Activated T-cell treated with anti-CD3 and anti-CD28 coated beads, Interleukin-2, amount 50 U/mL, for 72 hours (primary cell): ENCODE results near the gene RSPH6A. TPM values are rescaled to one million over a fixed set of nuclear protein-coding genes. Genes with fewer than 3 reads are reported as not detected.

Experiments
- ATAC-seq, 2 donors: fragments of 150-1000 bp; cut with Tn5 transposase; replicated peaks in 1 of 2; 2 replicates each; pipeline ENCODE4 v1.10.0; 2021; ENCODE audit warnings: moderate library complexity in 2 of 2, mild to moderate bottlenecking in 1 of 2
- DNase-seq, 2 donors: peaks; one replicate each; pipeline ENCODE4 v3.0.0; 2021 to 2022; ENCODE audit warnings: mixed read lengths in 1 of 2
- H3K27ac Mint-ChIP-seq: one replicate; pipeline ENCODE4 v1.8.0; 2022; ENCODE audit warnings: mild to moderate bottlenecking, moderate library complexity, mixed read lengths
- H3K27me3 Mint-ChIP-seq: one replicate; pipeline ENCODE4 v1.8.0; 2022; ENCODE audit warnings: low read depth, mixed read lengths
- H3K36me3 Mint-ChIP-seq, 2 donors: one replicate each; pipeline ENCODE4 v1.8.0; 2022; ENCODE audit warnings: mixed read lengths in 2 of 2, mild to moderate bottlenecking in 1 of 2; ENCODE audit not compliant: insufficient read depth in 2 of 2
- H3K4me1 Mint-ChIP-seq: one replicate; pipeline ENCODE4 v1.8.0; 2022; ENCODE audit warnings: low read depth, mixed read lengths
- H3K4me3 Mint-ChIP-seq, 2 donors: one replicate each; pipeline ENCODE4 v1.8.0; 2022; ENCODE audit warnings: mild to moderate bottlenecking in 2 of 2, mixed read lengths in 2 of 2, moderate library complexity in 2 of 2
- H3K9me3 Mint-ChIP-seq, 2 donors: one replicate each; pipeline ENCODE4 v1.8.0; 2022; ENCODE audit warnings: mixed read lengths in 2 of 2
- total RNA-seq, 2 donors: library from RNA; stranded (reverse); gene quantifications; one replicate each; pipeline ENCODE4 v1.2.3, GENCODE V29; 2022

Gene RSPH6A
- total RNA-seq, 2 donors from 2014 or later, result 0.43 to 0.60 TPM

GRCh38 chr19:45821570-45821969 is 6.5 kb upstream of the RSPH6A start:
- ATAC-seq (no peak), DNase-seq (no peak)
- no peaks in the 10 kb centered on the region for H3K27me3 Mint-ChIP-seq
- peaks cover 3 to 11% of the 10 kb centered on the region in 2 donors for H3K36me3 Mint-ChIP-seq
- H3K4me3 Mint-ChIP-seq, result no peak overlapping the region
- H3K4me1 Mint-ChIP-seq, result peaks cover 6% of the 10 kb centered on the region
- no peak overlapping the region for H3K27ac Mint-ChIP-seq
- H3K9me3 Mint-ChIP-seq, result no peaks in the 10 kb centered on the region

- Mint-ChIP-seq H3K4me1 (peaks cover 6% of the 10 kb centered on the region), H3K27ac (no peak overlapping the region), H3K27me3 (no peaks in the 10 kb centered on the region), H3K4me3 (no peak overlapping the region), H3K9me3 (no peaks in the 10 kb centered on the region), H3K36me3 (peaks cover 3 to 11% of the 10 kb centered on the region in 2 donors)
- no peak for DNase-seq
- no peak for ATAC-seq
These were observed 6.0 kb upstream of the RSPH6A start for GRCh38 chr19:45821103-45821521.

GRCh38 chr19:45820413-45821102 is 5.5 kb upstream of the RSPH6A start:
- no peak overlapping the region for H3K4me3 Mint-ChIP-seq
- H3K27ac Mint-ChIP-seq, result no peak overlapping the region
- H3K9me3 Mint-ChIP-seq, result no peaks in the 10 kb centered on the region
- H3K36me3 Mint-ChIP-seq, result peaks cover 3 to 9% of the 10 kb centered on the region in 2 donors
- H3K27me3 Mint-ChIP-seq, result no peaks in the 10 kb centered on the region
- peaks cover 6% of the 10 kb centered on the region for H3K4me1 Mint-ChIP-seq
- no peak for ATAC-seq
- DNase-seq, result no peak

GRCh38 chr19:45819769-45820168 is 4.7 kb upstream of the RSPH6A start:
- no peaks in the 10 kb centered on the region for H3K27me3 Mint-ChIP-seq
- H3K9me3 Mint-ChIP-seq, result no peaks in the 10 kb centered on the region
- ATAC-seq (no peak), DNase-seq (no peak)
- H3K4me3 Mint-ChIP-seq, result no peak overlapping the region
- peaks cover 6% of the 10 kb centered on the region for H3K4me1 Mint-ChIP-seq
- H3K36me3 Mint-ChIP-seq, result peaks cover 3 to 7% of the 10 kb centered on the region in 2 donors
- H3K27ac Mint-ChIP-seq, result no peak overlapping the region

- DNase-seq (no peak), ATAC-seq (peak; percentile 5 to 8)
- Mint-ChIP-seq H3K27ac (no peak overlapping the region), H3K27me3 (no peaks in the 10 kb centered on the region), H3K9me3 (no peaks in the 10 kb centered on the region), H3K4me3 (no peak overlapping the region), H3K36me3 (no peaks in the 10 kb centered on the region), H3K4me1 (peaks cover 6% of the 10 kb centered on the region)
These were observed 2.7 kb upstream of the RSPH6A start for GRCh38 chr19:45817725-45818301.

- Mint-ChIP-seq H3K4me3 (no peak overlapping the region), H3K36me3 (no peaks in the 10 kb centered on the region), H3K4me1 (peaks cover 6% of the 10 kb centered on the region), H3K27me3 (no peaks in the 10 kb centered on the region), H3K9me3 (no peaks in the 10 kb centered on the region), H3K27ac (peak overlapping the region; percentile 46)
- ATAC-seq (peak; percentile 95), DNase-seq (peak; percentile 97)
These were observed 2.1 kb upstream of the RSPH6A start for GRCh38 chr19:45817010-45817724.

- H3K9me3 Mint-ChIP-seq, result no peaks in the 10 kb centered on the region
- peaks cover 6% of the 10 kb centered on the region for H3K4me1 Mint-ChIP-seq
- ATAC-seq (no peak), DNase-seq (no peak)
- no peak overlapping the region for H3K4me3 Mint-ChIP-seq
- no peak overlapping the region for H3K27ac Mint-ChIP-seq
- no peaks in the 10 kb centered on the region for H3K27me3 Mint-ChIP-seq
- H3K36me3 Mint-ChIP-seq, result no peaks in the 10 kb centered on the region
These were observed 1.3 kb upstream of the RSPH6A start for GRCh38 chr19:45816236-45817009.

GRCh38 chr19:45815481-45816216 is 541 bp upstream of the RSPH6A start:
- no peaks in the 10 kb centered on the region for H3K9me3 Mint-ChIP-seq
- no peaks in the 10 kb centered on the region for H3K27me3 Mint-ChIP-seq
- no peaks in the 10 kb centered on the region for H3K36me3 Mint-ChIP-seq
- peaks cover 6% of the 10 kb centered on the region for H3K4me1 Mint-ChIP-seq
- no peak overlapping the region for H3K27ac Mint-ChIP-seq
- H3K4me3 Mint-ChIP-seq, result no peak overlapping the region
- DNase-seq, result no peak
- ATAC-seq, result no peak

- DNase-seq (no peak), ATAC-seq (no peak)
- H3K27me3 Mint-ChIP-seq, result no peaks in the 10 kb centered on the region
- no peaks in the 10 kb centered on the region for H3K9me3 Mint-ChIP-seq
- H3K27ac Mint-ChIP-seq, result no peak overlapping the region
- no peaks in the 10 kb centered on the region for H3K36me3 Mint-ChIP-seq
- no peak overlapping the region for H3K4me3 Mint-ChIP-seq
- peaks cover 12% of the 10 kb centered on the region for H3K4me1 Mint-ChIP-seq
These were observed 835 bp downstream of the RSPH6A start for GRCh38 chr19:45814166-45814780.

- Mint-ChIP-seq H3K36me3 (no peaks in the 10 kb centered on the region), H3K9me3 (no peaks in the 10 kb centered on the region), H3K27ac (no peak overlapping the region), H3K27me3 (no peaks in the 10 kb centered on the region), H3K4me1 (peaks cover 11% of the 10 kb centered on the region), H3K4me3 (no peak overlapping the region)
- ATAC-seq (no peak), DNase-seq (no peak)
These were observed 2.8 kb downstream of the RSPH6A start for GRCh38 chr19:45812297-45812696.

- peaks cover 7% of the 10 kb centered on the region for H3K4me1 Mint-ChIP-seq
- H3K27me3 Mint-ChIP-seq, result peaks cover 6% of the 10 kb centered on the region
- no peaks in the 10 kb centered on the region for H3K36me3 Mint-ChIP-seq
- ATAC-seq (peak; percentile 38 to 73), DNase-seq (no peak)
- H3K4me3 Mint-ChIP-seq, result peak overlapping the region; percentile 27 to 61
- no peaks in the 10 kb centered on the region for H3K9me3 Mint-ChIP-seq
- H3K27ac Mint-ChIP-seq, result peak overlapping the region; percentile 48
These were observed 5.4 kb downstream of the RSPH6A start for GRCh38 chr19:45809643-45810159.

- no peaks in the 10 kb centered on the region for H3K9me3 Mint-ChIP-seq
- DNase-seq (no peak), ATAC-seq (no peak)
- H3K4me1 Mint-ChIP-seq, result peaks cover 7% of the 10 kb centered on the region
- H3K27me3 Mint-ChIP-seq, result peaks cover 24% of the 10 kb centered on the region
- no peak overlapping the region for H3K27ac Mint-ChIP-seq
- no peaks in the 10 kb centered on the region for H3K36me3 Mint-ChIP-seq
- no peak overlapping the region for H3K4me3 Mint-ChIP-seq
These were observed 9.4 kb downstream of the RSPH6A start for GRCh38 chr19:45805719-45806118.
